GM10248 (cell line): ENCODE results near the gene FILIP1L.

ENCODE experiments used
- CTCF ChIA-PET: fragments of 300-600 bp; sonication (Branson Sonifier 250); formaldehyde crosslinking; extraction: SDS; loops from one replicate; lab custom pipeline; 2021; ENCODE audit warnings: antibody characterized with exemption; lab: Yijun Ruan, JAX
- POLR2A ChIA-PET: fragments of 350-650 bp; sonication (Branson Sonifier 250); formaldehyde crosslinking; extraction: SDS; loops from one replicate; lab custom pipeline; 2020; ENCODE audit warnings: antibody characterized with exemption; lab: Yijun Ruan, JAX
- DNase-seq: peaks from one replicate; pipeline ENCODE4 v3.0.0; 2012; ENCODE audit errors: extremely low spot score
- CTCF ChIP-seq: IDR thresholded peaks from 2 replicates; pipeline ENCODE4 v1.5.1; 2012; ENCODE audit warnings: mild to moderate bottlenecking, low read depth; ENCODE audit errors: extremely low read depth, missing control alignments, control extremely low read depth

FILIP1L gene

GRCh38 chr3:99957151-99957796 is 157.0 kb downstream of the FILIP1L start:
- TF ChIP-seq CTCF, result no peak
- CTCF ChIA-PET, result interaction anchor here (0.7 to 2.1 kb wide), 5 partner anchors 10 to 297 kb away, joined by 3 to 4 read pairs (median 3); no protein-coding TSS in a partner anchor
- no peak for DNase-seq
- POLR2A ChIA-PET, result no interaction called here

DNA sequence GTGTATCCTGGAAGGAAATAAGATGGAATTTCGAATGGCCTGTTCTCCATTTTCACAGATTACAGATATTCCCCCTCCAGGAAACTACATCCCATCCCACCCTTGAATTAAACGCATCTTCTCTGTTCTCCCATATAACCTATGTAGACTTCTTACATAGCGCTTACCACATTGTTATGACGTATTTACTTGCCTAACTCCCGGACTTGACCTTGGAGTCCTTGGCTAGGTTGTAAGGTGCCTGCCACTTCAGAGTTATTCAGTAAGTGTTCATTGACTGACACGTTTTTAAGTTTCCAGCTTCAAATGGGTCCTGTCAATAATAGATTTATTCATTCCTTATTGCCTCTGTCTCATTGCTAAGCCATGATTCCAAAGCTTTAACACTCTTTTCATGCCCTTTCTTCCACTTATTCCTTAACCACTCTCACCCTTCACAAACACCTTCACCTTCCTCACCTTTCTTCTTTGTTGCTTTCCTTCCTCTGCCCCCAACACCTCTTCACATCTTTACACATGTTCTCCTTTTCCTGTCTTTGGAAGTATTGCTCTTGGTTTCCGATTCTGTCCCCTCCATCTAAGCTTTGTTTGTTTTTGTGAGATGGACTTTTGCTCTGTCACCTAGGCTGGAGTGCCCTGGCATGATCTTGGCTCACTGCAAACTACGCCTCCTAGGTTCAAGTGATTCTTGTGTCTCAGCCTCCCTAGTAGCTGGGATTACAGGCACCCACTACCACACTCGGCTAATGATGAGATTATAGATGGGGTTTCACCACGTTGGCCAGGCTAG is 158.3 kb downstream of the FILIP1L start:
- POLR2A ChIA-PET, result no interaction called here
- CTCF ChIA-PET, result interaction anchor here (0.7 to 1.4 kb wide), 4 partner anchors 8 to 69 kb away, joined by 3 to 6 read pairs (median 4); no protein-coding TSS in a partner anchor
- no peak for DNase-seq
- TF ChIP-seq CTCF, result no peak

DNA sequence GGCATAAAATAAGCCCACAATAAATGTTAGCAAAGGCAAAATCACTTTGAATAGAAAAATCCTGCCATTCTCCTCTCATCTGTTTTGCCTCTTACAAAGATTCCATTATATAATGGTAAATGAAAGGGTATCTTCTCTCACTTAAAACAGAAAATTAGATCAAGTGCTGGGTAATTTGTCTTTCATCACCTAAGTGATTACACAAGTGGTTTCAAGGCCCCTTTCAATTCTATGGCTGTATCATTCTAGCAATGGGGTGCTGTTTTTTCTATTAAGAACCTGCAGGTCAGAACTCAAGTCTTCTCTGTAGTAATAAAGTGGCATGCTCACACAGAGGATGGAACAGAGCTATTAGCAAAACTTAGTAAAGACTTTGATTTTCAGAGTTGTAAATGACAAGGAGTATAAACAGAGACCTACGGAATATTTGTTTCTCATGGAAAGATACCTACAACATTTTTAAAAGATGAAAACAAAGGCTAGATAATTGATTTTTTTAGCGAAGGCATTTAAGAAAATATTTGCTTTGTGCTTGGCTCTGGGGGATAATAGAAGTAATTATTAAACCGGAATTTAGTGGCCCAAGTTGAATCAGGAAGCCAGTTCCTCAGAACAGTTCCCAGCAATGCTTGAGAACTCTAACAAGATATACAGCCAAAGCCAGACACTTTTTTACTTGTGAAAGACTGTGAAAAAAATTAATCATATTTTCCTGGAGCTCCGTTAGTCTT is 159.2 kb downstream of the FILIP1L start:
- ChIA-PET POLR2A (no interaction called here), CTCF (interaction anchor here (1.0 to 1.4 kb wide), 2 partner anchors 9 to 14 kb away, joined by 3 to 6 read pairs; no protein-coding TSS in a partner anchor)
- no peak for DNase-seq
- no peak for TF ChIP-seq CTCF

DNA sequence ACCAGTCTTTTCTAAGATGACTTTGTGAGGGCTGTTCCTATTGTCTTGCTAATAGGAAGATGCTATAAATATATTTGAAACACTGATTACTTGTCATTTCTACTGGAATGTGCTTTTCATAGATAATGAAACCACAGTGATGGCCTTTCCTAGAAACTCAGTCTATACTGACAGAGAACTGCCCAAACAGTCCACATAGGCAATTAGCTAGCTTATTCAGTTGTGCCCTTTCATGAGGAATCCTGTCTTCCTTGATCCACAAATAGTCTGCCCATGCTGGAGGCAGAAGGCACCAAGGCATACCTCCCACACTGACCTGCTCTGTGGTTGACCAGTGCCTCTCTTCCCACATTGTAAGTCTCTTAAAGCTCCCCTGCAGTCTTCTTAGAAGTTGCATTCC is 160.7 kb downstream of the FILIP1L start:
- CTCF ChIA-PET, result interaction anchor here (1.3 to 1.5 kb wide), 2 partner anchors 11 to 13 kb away, joined by 4 to 5 read pairs; no protein-coding TSS in a partner anchor
- no peak for DNase-seq
- POLR2A ChIA-PET, result no interaction called here
- no peak for TF ChIP-seq CTCF

DNA sequence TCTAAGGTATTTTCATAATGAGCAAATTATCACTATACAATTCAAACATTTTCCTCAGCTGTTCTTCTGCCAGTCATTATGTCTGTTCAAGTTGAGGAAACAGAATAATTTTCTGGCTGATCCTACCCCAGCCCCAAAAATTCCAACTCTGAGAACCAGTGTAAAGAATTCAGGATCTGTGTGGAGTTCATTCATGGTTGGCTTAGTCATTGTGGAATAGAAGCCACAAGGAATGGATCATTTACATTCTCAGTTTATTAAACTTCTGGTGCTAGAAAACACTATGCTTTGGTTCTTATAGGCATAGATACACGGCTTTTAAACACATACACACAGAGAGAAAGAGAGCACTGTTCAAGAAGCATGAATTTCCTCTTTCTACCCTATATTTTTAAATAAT is 162.0 kb downstream of the FILIP1L start:
- no peak for DNase-seq
- CTCF ChIA-PET, result interaction anchor here (1.2 to 1.4 kb wide), 4 partner anchors 9 to 121 kb away, joined by 3 to 5 read pairs (median 4); no protein-coding TSS in a partner anchor
- no peak for TF ChIP-seq CTCF
- POLR2A ChIA-PET, result no interaction called here

GRCh38 chr3:99951701-99952100 is 162.6 kb downstream of the FILIP1L start:
- TF ChIP-seq CTCF, result no peak
- no peak for DNase-seq
- ChIA-PET POLR2A (no interaction called here), CTCF (interaction anchor here (1.2 to 1.4 kb wide), 3 partner anchors 9 to 120 kb away, joined by 3 to 4 read pairs (median 3); no protein-coding TSS in a partner anchor)
